H1 (cell line): ENCODE results near the gene MVK. TPM values are rescaled to one million over a fixed set of nuclear protein-coding genes. Genes with fewer than 3 reads are reported as not detected.

ENCODE experiments used
- polyA plus RNA-seq, 7 experiments: library from polyadenylated mRNA; depleted of rRNA in 3 of 7; stranded (reverse) in 5 of 7; unstranded in 2 of 7; fragments of >200 nt in 5 of 7; fragments of 200-250 nt in 2 of 7; gene quantifications; 1 replicate in 5 of 7; 2 replicates in 1 of 7; 4 replicates in 1 of 7; pipeline versions ENCODE4 v1.2.1 to v1.2.3, GENCODE V29; 2011 to 2013; ENCODE audit warnings: missing spikeins in 2 of 7, mixed read lengths in 2 of 7
- total RNA-seq: library from RNA; stranded (reverse); fragmentation: NEBNext Ultra II Directional; extraction: Animal tissue kit (Norgen Biotek cat#: 25700); gene quantifications from 2 replicates; pipeline ENCODE4 v1.2.1, GENCODE V29; 2021

Gene MVK
- total and polyA plus RNA-seq, 2 of the 8 experiments (the other 6 are each of a cell fraction or from before 2014, with no cell fraction given), result 15.7 to 20.9 TPM

Other genes starting within 250 kb of the MVK start
- gene MYO1H, start 225.9 kb upstream of the MVK start, total RNA-seq, result not detected in 2 replicates
- 0.03 and 0.05 TPM in 2 replicates for gene MYO1H, start 225.9 kb upstream of the MVK start, polyA plus RNA-seq (2011; rRNA removed)
- gene KCTD10, start 96.5 kb upstream of the MVK start, total RNA-seq, result 52.4 and 54.3 TPM in 2 replicates
- gene KCTD10, start 96.5 kb upstream of the MVK start, polyA plus RNA-seq (2011; rRNA removed), result 45.3 and 59.6 TPM in 2 replicates
- gene UBE3B, start 96.2 kb upstream of the MVK start, total RNA-seq, result 21.1 and 21.8 TPM in 2 replicates
- gene UBE3B, start 96.2 kb upstream of the MVK start, polyA plus RNA-seq (2011; rRNA removed), result 14.0 and 17.1 TPM in 2 replicates
- gene MMAB, start 290 bp upstream of the MVK start, total RNA-seq, result 17.1 and 18.5 TPM in 2 replicates
- gene MMAB, start 290 bp upstream of the MVK start, polyA plus RNA-seq (2011; rRNA removed), result 12.9 and 14.5 TPM in 2 replicates
- gene FAM222A, start 140.0 kb downstream of the MVK start, total RNA-seq, result 1.1 and 1.5 TPM in 2 replicates
- gene FAM222A, start 140.0 kb downstream of the MVK start, polyA plus RNA-seq (2011; rRNA removed), result 0.94 and 1.6 TPM in 2 replicates